ENCODE results near the gene WNT1.

WNT1 gene

DNA sequence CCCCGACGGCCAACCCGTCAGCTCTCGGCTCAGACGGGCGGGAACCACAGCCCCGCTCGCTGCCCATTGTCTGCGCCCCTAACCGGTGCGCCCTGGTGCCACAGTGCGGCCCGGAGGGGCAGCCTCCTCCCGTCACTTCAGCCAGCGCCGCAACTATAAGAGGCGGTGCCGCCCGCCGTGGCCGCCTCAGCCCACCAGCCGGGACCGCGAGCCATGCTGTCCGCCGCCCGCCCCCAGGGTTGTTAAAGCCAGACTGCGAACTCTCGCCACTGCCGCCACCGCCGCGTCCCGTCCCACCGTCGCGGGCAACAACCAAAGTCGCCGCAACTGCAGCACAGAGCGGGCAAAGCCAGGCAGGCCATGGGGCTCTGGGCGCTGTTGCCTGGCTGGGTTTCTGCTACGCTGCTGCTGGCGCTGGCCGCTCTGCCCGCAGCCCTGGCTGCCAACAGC, at the start of gene WNT1:
Gene WNT1 (plus strand): TSS at position 32 of the 450 bp plus-strand sequence. CDS start 329 bp downstream, at position 361.
- intact Hi-C loops (cut with DNase I) = no loop called here

DNA sequence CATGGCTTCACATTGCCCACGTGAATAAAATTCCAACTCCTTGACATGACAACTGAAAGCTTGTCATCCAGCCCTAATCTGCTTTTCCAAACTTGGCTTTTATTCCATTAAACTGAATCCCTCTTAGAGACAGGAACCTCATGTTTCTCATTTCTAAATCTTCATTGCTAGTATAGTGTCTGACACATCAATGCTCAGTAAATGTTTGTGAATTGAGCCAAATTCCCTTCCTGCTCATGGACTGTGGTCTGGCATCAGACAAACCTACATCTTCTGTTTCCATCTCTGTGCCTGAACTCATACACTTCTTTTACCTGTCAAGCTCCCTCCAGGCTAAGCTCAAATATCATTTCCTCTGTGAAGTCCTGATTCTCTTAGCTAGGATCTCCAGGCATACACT, 48.6 kb upstream of the WNT1 start:
- intact Hi-C loops (cut with DNase I) = no loop called here
- no peak for DNase-seq

More for the DNA sequence above, at the start of gene WNT1:
- peak in 1 of 10 donors; percentile 40 for DNase-seq

DNA sequence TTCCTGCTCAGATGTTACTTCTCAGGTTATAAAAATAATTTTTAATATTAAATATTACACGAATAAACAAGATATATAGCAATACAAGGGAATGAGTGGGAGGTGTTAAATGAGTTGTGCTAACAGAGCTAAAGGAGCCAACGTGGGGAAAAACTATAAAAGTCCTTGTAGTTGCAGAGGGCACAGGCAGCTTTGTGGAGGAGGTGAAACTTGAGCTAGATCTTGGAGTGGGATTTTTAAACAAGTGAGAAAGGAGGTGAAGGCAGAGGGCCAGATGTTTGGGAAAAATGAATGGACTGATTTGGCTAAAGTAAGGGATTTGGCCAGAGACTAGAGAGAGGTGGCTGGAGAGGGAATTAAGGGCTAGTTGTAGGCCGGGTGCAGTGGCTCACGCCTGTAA, 47.6 kb upstream of the WNT1 start:
- intact Hi-C loops (cut with DNase I) = no loop called here
- DNase-seq = no peak

DNA sequence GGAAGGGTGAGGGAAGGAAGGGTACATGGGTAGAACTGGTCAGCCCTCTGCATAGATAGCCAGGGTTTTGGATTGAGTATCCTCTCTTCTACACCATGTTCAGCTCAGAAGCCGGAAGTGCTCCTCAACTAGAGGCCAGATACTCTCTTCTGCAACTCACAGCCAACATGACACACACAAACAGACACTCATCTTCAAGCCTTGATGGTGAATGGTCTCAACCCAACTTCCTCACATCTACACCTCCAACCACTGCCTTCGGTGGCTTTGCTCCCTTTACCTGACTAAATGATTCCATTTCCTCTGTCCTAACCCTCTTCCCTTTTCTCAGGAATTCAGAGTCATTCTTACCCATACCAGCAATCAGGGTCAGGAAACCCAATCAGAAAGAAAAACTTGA, 45.2 kb upstream of the WNT1 start:
- intact Hi-C loops (cut with DNase I) = no loop called here

GRCh38 chr12:48933664-48934311, 44.3 kb upstream of the WNT1 start:
- intact Hi-C loops (cut with DNase I) = no loop called here
- no peak for DNase-seq

More for the DNA sequence above, 45.2 kb upstream of the WNT1 start:
- DNase-seq = no peak

DNA sequence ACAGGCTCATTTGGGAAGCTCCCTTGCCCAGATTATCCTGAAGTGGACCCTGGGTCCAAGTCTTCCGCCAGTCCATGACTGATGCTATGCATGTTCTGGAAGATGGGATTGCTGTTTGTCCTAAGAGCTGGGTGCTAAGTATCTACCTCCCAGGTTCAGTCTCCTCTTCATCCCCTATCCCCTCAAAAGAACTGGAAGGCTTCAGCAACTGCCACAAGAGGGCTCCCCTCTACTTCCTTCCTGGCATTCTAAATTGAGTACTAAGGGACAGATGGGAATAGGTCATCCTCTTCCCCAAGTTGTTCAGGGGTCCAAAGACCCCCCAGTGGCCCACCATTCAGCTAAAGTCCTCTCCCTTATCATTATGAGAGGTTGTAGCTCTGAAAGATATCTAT, 43.8 kb upstream of the WNT1 start:
- intact Hi-C loops (cut with DNase I) = no loop called here
- no peak for DNase-seq

DNA sequence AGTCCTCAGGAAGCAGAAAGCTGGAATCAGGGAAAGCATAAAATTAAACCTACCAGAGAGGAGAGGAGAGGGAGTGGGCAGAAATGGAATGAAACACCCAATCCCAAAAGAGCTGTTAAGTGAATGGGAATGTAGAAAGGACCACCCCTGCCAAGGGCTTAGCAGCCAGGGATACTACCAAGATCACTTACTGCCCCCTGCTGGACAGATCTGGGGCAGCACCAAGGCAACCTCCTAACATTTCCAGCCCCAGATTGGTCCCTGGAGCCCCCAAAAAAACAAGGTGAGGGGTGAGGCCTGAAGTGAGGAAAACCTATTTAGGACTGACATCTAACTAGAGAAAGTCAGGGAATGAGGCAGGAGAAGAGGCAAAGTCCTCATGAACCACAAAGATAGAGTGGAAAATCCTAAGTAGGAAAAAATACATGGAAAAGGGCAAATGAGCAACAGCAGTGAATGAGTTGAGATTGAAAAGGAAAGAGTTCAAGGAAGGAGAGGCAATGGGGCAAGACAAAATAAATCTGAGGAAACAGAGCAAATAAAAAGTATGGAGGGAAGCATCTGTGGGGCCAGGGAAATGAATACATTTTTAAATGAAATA, 41.6 kb upstream of the WNT1 start:
- DNase-seq = peak; percentile 40 to 95 (median 78)
- intact Hi-C loops (cut with DNase I) = loop anchor here (2.0 kb wide), 1 partner anchor 84 kb away; the partner anchor contains the start of gene DDX23

GRCh38 chr12:48937170-48937569, 41.0 kb upstream of the WNT1 start:
- DNase-seq = no peak
- intact Hi-C loops (cut with DNase I) = loop anchor here (2.0 kb wide), 1 partner anchor 84 kb away; the partner anchor contains the start of gene DDX23

DNA sequence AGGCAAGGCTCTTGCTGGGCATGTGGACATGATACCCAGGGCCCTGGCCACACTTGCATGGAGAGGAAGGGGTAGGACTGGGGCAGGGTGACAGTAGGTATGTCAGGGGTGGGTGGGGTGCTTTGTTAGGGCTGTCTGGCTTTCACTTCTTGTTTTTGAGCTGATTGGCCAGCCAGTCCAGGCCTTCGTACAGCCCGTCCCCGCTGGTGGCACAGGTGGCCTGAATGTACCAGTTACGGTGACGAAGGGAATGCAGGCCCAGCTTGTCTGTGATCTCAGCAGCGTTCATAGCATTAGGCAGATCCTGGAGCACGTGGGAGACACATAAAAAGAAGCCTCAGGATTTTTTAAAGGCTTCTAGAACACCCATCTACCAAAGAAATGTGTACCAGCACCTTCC, 39.3 kb upstream of the WNT1 start:
- DNase-seq = peak in 1 of 10 donors; percentile 46
- intact Hi-C loops (cut with DNase I) = no loop called here

DNA sequence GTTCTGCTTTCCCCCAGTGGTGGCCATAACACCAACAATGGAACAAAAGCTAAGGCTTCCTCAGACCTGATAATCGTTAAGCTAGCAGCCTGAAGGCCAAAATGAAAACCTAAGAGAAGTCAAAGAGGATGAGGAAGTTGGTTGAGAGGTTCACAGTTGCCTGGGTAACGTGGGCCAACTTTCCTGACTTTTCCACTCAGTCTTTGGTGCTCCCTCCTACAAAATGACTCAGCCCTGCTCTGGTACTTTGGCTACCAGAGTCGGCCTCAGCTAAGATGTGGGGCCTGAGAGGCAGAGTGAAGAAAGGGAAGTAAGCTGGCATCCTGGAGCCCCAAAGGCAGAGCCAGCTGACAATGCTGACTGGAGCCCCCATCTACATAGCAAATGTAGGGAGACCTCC, 37.9 kb upstream of the WNT1 start:
- intact Hi-C loops (cut with DNase I) = no loop called here

GRCh38 chr12:48943221-48943620, 34.9 kb upstream of the WNT1 start:
- intact Hi-C loops (cut with DNase I) = no loop called here
- no peak for DNase-seq

More for the DNA sequence above, 37.9 kb upstream of the WNT1 start:
- no peak for DNase-seq

- DNase-seq = no peak
- intact Hi-C loops (cut with DNase I) = no loop called here
These were observed 31.9 kb upstream of the WNT1 start for GRCh38 chr12:48946205-48946604.

DNA sequence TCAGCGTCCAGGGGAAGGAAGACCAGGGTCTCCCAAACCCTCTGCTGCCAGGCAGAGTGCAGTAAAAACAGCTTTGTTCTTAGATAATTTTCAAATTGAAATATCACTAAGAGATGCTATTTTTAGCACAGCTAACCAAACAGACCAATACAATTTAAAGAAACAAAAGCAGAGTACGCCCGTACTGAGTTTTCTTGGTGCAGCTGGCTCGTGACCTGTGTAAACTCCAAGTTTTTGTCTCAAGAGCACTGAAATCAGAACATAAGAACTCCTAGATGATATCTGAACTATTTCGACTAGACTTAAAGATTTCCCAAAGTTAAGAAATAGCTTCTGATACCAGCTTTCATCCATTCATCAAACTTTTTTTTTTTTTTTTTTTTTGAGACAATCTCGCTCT, 31.2 kb upstream of the WNT1 start:
- intact Hi-C loops (cut with DNase I) = no loop called here
- DNase-seq = no peak

GRCh38 chr12:48947727-48948126, 30.4 kb upstream of the WNT1 start:
- intact Hi-C loops (cut with DNase I) = no loop called here
- no peak for DNase-seq

DNA sequence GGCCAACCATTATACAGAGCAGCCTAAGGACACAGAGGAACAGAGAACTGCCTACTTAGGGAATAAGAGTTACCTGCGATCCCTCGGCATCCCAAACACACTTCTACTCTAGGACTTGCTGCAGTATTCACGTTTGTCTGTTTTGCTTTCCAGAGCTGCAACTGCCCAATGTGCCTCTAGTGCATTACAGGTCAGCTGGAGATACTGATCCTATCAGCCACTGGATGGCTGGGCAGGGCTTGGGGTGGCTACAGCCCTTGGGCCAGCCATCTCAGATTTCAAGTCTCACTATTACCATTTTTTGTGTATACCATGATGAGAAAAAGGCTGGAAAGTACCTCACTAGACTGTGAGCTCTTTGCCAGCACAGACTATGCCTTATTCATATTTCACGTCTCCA, 25.4 kb upstream of the WNT1 start:
- DNase-seq = no peak
- intact Hi-C loops (cut with DNase I) = no loop called here

- intact Hi-C loops (cut with DNase I) = no loop called here
- DNase-seq = no peak
These were observed 24.1 kb upstream of the WNT1 start for GRCh38 chr12:48954061-48954460.

GRCh38 chr12:48954841-48955501, 23.2 kb upstream of the WNT1 start:
- intact Hi-C loops (cut with DNase I) = no loop called here
- no peak for DNase-seq

- peak in 9 of 10 donors; percentile 47 to 97 (median 79) for DNase-seq
- intact Hi-C loops (cut with DNase I) = no loop called here
These were observed 21.6 kb upstream of the WNT1 start for GRCh38 chr12:48956279-48957140.

DNA sequence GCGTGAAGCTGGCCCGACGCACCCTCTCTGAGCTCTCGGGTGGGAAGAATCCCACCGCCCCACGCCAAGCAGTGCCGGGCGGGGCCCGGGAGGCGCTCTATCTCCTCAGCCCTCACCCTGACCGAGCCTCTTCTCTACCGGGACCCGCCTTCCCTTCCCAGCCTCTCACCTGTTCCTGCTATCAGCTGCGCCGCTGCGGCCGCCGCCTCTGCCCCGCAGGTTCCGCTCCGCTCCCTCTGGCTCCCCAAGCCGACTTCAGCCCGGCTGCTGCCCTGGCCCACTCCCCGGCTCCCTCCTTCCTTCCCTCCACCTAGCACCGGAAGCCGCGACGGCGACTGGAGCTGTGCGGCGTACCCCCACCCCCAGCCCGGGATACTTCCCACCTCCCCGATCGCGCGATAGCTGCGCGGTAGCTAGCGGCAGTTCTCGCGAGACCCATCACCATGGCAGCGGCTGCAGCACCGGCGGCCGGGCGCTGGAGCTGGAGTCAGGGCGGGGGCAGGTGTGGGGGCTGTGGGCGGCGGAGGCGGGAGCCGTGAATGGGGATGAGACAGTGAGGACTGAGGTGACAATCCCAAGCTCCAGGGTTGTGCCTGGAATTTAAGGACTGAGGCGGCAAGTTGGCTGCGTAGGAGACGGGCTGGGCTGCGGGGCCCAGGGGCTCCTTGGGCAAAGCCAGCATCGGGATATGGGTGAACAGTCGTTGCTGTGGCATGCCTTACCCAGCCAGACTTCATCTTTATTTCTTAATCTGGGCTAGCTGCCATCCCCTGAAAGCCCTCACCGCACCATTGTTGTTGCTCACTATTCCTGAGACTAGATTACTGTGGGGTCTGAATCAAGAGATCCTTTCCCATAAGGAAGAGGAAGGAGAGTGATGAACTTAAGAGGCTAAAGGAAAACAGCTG, 20.7 kb upstream of the WNT1 start, which contains the start of gene ARF3:
Gene ARF3 (minus strand): TSS at position 347 of the 908 bp plus-strand sequence. CDS start 16,392 bp downstream, outside the sequence.
- peak; percentile 85 to 98 (median 90) for DNase-seq
- intact Hi-C loops (cut with DNase I) = no loop called here

- intact Hi-C loops (cut with DNase I) = no loop called here
- DNase-seq = no peak
These were observed 20.1 kb upstream of the WNT1 start for GRCh38 chr12:48958049-48958388.

Measured in posterior cingulate gyrus (tissue), 11 donors.